ENCODE measurements around the gene ALDH3A2.
A peak's percentile ranks its signal among the peaks of the same experiment; 100 is the strongest.

Gene ALDH3A2

GRCh38 chr17:19631905-19632304, 16.6 kb upstream of the ALDH3A2 start:
- in situ Hi-C loops (cut with HindIII; ENCODE audit: low sequenced_read_pairs): no loop called here

GRCh38 chr17:19641687-19642372, 6.7 kb upstream of the ALDH3A2 start:
- DNase-seq (ENCODE audit: low read depth): no peak
- no peak for TF ChIP-seq CTCF (IDR thresholded peaks at IDR 0.05; ENCODE audit: low read depth, low read length, missing control alignments)
- in situ Hi-C loops (cut with HindIII; ENCODE audit: low sequenced_read_pairs): no loop called here

More at GRCh38 chr17:19631905-19632304, 16.6 kb upstream of the ALDH3A2 start:
- TF ChIP-seq CTCF (IDR thresholded peaks at IDR 0.05; ENCODE audit: low read depth, low read length, missing control alignments): no peak
- H3K4me3 ChIP-seq (ENCODE audit: low read depth, low read length): no peak overlapping the region
- DNase-seq (ENCODE audit: low read depth): no peak

GRCh38 chr17:19642373-19642893, 6.1 kb upstream of the ALDH3A2 start:
- in situ Hi-C loops (cut with HindIII; ENCODE audit: low sequenced_read_pairs): no loop called here
- no peak for TF ChIP-seq CTCF (IDR thresholded peaks at IDR 0.05; ENCODE audit: low read depth, low read length, missing control alignments)
- DNase-seq (ENCODE audit: low read depth): no peak
- H3K4me3 ChIP-seq (ENCODE audit: low read depth, low read length): no peak overlapping the region

More at GRCh38 chr17:19641687-19642372, 6.7 kb upstream of the ALDH3A2 start:
- no peak overlapping the region for H3K4me3 ChIP-seq (ENCODE audit: low read depth, low read length)

GRCh38 chr17:19644493-19645210, 3.9 kb upstream of the ALDH3A2 start:
- H3K4me3 ChIP-seq (ENCODE audit: low read depth, low read length): no peak overlapping the region
- no peak for DNase-seq (ENCODE audit: low read depth)
- TF ChIP-seq CTCF (IDR thresholded peaks at IDR 0.05; ENCODE audit: low read depth, low read length, missing control alignments): no peak
- in situ Hi-C loops (cut with HindIII; ENCODE audit: low sequenced_read_pairs): no loop called here

- H3K4me3 ChIP-seq (ENCODE audit: low read depth, low read length): no peak overlapping the region
- no peak for DNase-seq (ENCODE audit: low read depth)
- in situ Hi-C loops (cut with HindIII; ENCODE audit: low sequenced_read_pairs): no loop called here
- TF ChIP-seq CTCF (IDR thresholded peaks at IDR 0.05; ENCODE audit: low read depth, low read length, missing control alignments): peak; percentile 34
These were observed 2.8 kb upstream of the ALDH3A2 start for GRCh38 chr17:19645734-19646201.

GRCh38 chr17:19646788-19647696, 1.5 kb upstream of the ALDH3A2 start:
- H3K4me3 ChIP-seq (ENCODE audit: low read depth, low read length): no peak overlapping the region
- TF ChIP-seq CTCF (IDR thresholded peaks at IDR 0.05; ENCODE audit: low read depth, low read length, missing control alignments): no peak
- in situ Hi-C loops (cut with HindIII; ENCODE audit: low sequenced_read_pairs): no loop called here

More at GRCh38 chr17:19646788-19647696, 1.5 kb upstream of the ALDH3A2 start:
- DNase-seq (ENCODE audit: low read depth): no peak
